NCI-H2171 (cell line): ENCODE measurements around the gene ELP5.

Experiments used
- DNase-seq: peaks from one replicate; lab custom pipeline; 2025; lab: John Stamatoyannopoulos, UW

ELP5 gene, protein sequence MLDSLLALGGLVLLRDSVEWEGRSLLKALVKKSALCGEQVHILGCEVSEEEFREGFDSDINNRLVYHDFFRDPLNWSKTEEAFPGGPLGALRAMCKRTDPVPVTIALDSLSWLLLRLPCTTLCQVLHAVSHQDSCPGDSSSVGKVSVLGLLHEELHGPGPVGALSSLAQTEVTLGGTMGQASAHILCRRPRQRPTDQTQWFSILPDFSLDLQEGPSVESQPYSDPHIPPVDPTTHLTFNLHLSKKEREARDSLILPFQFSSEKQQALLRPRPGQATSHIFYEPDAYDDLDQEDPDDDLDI

GRCh38 chr17:7252176-7253043, at the start of gene ELP5:
Gene ELP5 (plus strand): TSS chr17:7252215. CDS start chr17:7252551, 336 bp downstream.
- DNase-seq = peak; percentile 87

DNA sequence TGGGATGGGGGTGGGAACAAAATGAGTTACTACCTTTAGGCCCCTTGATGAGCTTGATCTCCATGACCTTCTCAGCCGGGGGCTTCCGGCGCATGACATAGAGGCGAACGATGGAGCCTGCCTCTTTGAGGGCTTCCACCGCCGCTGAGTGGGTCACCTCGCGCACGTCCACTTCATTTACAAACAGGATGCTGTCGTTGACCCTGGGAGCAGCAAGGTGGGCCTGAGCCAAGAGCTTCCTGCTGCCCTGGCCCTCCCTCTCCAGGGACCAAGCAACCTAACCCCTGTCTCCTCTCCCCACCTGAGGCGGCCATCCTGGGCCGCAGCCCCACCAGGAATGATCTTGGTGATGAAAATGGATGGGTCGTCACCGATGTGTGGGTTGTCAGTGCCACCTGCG, 48.6 kb upstream of the ELP5 start:
- no peak for DNase-seq

DNA sequence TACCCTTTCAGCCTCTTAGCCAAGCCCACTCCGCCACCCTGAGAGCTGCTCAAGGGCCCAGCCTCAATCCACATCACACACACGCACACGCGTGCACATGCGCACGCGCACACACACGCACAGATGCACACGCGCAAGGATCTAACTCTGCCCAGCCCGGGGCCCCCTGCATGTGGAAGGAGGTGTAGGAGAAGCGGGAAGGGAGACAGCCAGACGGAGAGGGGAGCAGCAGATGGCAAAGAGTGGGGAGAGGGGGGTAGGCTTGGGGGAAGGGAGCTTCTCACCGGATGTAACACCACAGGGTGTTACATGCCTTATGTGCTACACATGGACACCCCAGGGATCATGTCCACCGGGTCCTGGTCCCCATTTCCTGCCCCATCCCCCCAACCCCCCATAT, 47.7 kb upstream of the ELP5 start:
- peak; percentile 94 for DNase-seq

DNA sequence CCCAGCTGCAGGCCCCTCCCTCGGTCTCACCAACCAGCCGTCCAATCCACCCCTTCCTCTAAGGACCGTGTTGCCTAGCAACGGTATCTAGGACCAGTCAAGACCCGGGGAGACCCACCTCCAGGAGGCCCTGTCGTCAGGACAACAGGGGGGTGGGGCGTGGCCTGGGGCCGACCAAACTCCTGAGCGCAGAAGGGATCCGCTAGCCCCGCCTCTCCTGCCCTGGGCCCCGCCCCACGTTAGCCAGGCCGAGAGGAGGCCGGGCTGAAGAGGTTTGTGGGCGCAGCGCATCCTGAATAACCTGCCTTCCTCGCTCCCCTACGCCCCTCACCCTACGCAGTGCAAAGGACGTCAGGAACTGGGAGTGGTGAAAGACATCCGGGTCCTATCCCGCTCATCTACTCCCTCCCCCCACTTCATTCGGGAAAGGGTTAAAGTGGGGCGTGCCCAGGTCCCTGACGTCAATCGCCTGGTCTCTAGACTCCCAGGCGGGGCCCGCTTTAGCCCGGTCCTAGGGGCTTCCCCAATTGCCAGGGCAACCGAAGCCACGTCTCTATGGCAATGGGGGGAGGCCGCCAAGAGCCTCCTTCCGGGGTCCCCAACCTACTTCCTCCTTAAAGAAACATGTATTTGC, 47.1 kb upstream of the ELP5 start:
- DNase-seq = peak; percentile 99

GRCh38 chr17:7205561-7205960, 46.5 kb upstream of the ELP5 start:
- no peak for DNase-seq

DNA sequence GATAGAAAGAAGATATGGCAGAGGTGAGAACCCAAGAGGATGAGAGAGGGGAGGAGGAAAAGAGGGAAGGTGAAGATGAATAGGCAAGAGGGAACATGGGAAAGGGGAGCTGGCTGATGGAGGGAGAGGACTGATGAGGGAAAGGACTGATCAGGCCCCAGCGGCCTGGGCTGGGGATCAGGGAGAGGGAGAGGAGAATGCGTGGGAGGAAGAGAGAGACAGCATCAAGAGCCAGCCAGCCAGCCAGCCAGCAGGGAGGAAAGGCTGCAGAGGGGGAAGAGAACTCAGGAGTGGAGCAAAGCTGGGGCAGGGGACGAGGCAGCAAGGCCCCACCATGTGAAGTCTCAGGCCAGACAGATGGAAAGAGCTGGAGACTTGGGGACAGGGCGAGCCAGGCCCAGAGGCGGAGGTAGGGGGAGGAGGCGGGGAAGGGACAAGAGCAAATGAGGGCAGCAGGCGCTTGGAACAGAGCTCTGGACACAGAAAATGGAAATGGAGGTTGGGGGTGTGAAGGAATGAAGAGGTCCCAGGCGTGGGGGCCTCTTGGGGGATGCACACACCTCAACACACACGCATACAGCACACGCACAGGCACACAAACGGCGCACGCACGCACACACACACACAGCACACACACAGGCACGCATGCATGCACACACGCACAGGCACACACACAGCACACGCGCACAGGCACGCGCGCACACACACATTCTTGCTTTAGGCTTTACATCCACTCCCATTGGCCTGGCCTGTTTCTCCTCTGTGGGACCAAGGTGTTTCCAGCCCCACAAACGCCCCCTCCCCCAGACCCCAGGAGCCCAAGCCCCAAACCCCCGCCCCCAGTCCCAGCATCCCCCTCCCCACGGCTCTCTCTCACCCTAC, 44.7 kb upstream of the ELP5 start:
- DNase-seq = no peak

GRCh38 chr17:7208027-7208571, 43.9 kb upstream of the ELP5 start:
- DNase-seq = no peak

DNA sequence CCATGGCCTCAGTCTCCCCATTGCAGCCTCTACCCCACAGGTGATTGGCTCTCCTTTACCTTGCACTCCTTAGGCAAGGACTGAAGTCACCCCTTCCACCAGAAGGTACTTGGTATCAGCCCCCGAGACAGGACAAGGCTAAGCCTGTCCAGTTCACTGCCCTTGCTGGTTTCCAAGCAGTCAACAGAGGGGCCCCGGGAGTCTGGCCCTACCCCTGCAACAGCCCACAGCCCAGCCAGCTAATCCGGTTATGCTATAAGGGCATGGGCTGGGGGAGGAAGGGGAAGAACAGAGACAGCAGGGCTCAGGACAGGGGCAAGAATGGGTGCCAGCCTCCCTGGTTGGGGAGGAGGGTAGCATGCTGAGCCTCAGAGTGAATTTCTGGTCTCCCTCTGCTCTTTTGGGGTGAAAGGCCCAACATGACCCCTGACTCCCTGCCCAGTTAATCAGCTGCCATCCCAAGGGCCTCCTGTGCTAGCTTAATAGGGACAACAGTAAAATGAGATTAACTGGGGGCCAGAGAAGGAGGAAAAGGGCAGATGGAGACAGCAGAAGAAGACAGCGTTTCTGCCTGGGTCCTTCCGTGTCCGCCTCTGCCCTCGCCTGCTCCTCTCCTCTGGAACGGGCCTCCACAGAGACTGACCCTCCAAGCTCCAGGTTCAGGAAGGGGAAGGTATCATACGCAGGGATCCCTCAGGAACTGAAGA, 43.1 kb upstream of the ELP5 start:
- no peak for DNase-seq

DNA sequence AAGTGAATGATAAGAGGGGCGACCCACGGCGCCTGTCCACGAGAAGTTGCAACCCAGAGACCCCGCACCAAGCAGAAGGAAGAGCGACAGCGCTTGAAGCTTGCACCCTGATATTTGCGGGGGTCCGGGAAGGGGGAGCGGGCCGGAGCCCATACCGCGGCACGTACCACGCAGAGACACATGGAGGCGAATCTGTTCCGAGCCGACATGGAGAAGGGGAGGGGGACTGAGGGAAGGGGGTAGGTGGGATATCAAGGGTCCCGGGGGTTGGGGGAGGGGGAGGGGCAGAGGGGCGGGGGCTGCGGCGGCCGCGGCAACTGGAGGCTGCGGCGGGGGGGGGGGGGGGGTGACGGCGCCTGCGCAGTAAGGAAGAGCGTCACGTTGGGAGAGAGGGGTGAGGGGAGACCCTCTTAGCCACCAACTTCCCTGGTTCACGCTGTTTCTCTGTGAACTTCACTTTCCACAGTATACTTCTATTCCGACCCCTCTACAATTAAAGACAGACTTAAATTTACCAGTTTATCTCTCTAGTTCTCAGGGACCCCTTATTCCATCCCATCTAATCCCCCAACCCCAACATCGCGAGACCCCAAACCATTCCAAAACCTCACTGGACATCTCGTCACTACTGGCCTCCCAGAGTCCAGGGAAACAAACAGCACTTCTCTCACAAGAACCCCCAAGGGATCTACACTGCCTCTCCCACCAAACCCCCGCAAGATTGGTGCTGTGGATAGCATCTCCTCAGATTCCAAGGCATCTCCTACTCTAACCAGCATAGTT, 40.3 kb upstream of the ELP5 start:
- no peak for DNase-seq

DNA sequence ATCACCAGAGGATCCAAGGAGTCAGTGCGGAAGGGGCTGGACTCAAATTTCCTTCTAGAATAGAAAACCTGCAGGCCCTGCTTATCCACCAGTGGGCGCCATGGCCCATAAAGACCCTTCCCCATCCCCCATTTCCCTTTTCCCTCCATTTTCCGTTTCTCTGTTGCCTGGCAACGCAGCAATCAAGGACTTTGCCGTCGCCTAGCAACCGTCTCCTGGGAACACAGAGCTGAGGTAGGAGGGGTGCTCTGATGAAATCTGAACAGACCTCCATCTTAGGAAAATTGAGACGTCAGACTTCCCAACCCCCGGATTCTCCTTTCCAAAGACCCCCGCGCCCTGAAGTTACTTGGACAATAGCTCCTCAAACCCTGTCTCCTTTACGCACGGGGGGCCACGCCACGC, 38.1 kb upstream of the ELP5 start:
- peak; percentile 99 for DNase-seq

DNA sequence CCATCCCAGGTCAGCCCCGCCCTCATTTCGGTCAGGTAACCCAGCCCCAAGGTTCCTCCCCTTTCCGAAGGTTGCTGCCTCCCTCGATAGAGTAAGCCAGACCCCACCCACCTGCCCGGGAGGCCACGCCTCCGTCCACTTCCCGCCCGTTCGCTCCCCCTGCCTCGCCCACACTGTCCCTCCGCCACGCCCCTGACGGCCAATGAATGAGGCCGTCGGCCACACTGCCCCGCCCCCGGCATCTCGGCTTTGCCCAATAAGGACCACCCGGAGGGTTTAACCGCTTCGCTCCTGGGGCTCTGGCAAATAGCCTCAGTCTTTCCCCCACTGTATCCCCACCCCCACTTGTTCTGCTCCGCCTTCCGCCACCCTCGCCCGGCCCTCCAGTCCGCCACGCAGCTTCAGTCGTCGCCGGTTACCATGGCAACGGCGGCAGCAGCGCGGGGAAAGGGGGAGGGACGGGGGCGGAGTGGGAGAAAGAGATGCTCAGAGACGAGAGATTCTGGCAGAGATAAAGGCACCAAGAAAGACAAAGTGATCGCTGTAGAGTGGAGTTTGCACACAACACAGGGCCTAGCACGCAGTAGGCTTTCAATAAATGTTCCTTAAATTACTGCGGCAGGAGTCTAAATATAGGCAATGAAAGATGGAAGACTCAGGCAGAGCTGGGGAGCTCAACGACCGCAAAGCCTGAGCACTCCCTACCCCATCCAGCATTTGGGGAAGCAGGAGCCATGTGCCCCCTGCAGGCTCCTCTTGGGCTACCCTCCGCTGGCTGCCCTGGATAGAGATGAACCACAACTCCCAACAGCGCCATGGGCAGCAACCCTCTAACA, 37.5 kb upstream of the ELP5 start:
- DNase-seq = peak; percentile 99

DNA sequence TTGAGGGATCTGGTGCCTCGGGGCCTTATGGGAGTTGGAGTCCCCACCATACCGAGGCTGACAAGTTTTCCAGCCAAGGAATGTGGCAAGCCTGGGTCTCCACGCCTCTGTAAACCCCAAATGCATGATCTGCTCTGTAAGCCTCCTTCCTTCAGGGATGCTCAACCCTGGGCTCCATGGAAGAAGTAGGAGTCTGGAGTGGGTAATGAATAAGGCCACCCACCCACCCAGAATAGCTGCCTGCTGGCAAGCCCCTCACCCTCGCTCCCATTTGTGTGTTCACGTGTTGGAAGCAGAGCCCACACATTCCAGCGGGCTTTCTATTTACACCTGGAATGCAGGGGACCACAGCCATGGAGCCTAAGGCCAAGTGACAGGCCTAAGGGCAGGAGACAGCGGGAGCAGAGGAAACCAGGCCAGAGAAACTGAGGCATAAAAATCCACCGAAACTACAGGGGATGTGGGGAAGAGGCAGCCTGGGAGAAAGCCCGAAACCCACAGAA, 36.8 kb upstream of the ELP5 start:
- DNase-seq = no peak

DNA sequence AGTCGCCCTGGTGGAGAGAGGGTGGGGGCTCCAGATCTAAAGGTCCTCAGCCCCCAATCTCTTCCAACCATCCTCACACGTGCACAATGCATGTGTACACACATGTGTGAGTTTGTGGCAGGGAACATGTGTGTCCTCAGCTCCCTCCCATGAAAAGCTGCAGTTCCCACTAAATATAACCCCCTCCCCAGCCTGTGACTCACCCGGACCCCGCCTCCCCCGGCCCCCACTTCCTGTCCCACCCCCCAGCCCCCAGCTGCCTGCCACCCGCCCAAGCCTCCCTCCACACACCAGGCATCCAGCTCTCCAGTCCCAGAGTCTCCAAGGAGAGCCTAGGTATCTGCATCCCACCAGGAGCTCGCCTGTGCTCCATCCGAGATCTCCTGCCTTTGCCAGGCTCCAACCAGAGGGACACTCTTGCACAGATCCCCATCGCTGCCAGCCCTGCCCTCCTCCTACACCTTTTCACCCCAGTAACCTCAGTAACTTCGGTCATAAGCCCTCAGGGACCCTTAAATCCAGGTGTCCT, 36.3 kb upstream of the ELP5 start:
- DNase-seq = no peak

DNA sequence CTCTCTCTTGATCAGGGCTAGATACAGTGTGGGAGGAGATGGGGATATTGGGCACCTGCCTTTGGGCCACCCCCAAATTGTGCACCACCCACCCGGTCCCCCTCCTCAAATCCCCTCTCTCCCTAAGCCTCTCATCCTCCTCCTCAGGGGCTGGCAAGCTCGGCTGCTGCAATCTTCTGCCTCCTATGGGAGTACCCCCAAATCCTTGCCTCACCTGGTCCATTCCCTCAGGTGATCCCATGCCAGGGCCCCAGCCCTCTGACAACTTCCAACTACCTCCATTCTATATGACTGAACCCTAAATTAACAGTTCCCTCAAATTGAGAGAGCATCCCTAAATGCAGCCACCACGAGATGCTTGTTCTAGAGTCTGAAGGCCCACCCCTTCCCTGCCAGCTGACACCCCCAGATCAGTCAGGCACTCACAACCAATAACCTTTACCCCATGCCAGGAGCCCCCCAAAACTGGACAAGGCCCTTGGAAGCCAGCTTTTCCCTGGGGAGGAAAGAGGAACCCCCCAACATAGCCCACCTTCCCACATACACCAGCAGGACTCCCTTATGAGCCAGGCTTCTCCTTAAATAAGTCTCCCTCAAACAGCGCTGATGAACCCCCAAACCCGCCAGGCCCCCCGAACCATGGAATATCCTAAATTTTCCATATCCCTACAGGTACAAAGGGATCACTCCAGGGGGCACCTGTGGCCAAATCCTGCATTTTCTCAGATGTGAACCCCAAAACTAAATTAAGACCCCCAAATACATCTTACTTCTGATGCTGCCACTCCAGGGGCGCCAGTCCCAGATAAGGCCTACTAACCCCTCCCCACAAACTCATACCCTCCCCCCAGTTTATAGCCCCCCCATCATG, 35.5 kb upstream of the ELP5 start:
- DNase-seq = no peak

DNA sequence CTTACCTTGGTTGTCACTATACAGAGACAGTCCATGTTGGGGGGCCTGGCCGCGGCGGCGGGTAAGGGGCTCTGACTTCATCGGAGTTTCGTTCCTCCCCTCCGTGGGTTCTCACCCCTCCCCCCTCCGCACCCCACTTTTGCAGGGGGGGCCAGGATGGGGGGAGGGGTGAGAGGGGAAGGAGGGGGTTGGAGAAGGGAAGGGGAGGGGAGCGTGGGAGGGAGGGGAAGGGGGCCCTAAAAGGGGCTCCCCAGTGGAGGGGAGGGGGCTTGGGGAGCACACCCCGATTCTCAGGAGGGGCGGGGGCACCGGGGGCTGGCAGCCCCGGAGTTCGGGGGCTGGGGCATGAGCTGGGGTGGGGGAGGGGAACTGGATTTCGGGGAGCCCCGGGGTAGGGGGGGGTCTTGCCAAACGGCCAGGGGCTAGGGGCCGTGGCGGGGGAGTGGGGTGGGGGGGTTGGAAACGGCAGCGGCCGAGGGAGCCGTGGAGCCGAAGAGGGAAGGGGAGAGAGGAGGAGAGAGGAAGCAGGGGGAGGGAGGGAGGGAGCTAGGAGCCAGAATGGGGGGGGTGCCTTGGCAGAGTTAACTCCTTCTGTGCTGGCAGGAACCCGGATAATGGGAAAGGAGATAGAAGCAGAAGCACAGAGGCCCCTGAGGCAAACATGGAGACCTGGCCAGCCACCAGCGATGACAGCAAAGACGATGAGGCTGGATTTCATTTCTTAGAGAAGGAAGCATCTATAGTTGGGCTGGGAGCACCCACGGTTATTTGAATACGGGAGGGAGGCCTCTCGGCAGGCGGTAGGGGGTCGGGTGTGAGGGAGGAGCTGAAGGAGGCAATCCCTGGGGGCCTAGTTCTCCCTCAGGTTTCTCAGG, 34.7 kb upstream of the ELP5 start:
- peak; percentile 71 for DNase-seq

- DNase-seq = no peak
Measured at GRCh38 chr17:7218166-7218565, 33.8 kb upstream of the ELP5 start.

DNA sequence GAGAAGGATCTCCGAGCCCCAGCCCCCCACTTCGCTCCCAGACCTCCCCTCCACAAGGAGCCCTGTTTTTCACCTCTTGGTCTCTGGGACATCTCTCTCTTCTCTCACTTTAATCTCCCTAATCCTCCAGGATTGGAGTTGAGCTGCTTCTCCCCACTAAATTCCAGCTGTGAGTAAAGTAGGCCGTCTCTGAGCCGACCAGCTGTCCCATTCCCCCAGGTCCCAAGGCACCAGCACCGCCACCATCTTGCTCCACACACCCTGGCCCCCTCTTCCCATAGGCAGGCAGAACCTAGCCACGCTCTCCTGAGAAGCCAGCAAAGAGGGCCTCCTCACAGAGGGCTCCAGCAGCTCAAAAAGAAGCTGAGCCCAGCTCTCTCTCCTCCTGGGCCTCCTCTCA, 33.3 kb upstream of the ELP5 start:
- no peak for DNase-seq
